K562 (cell line): ENCODE measurements around the gene CREB5. TPM values are rescaled to one million over a fixed set of nuclear protein-coding genes. Genes with fewer than 3 reads are reported as not detected.

Experiments
- ATAC-seq: fragments of 200-7000 bp; cut with Tn5 transposase; 3 replicates; pipeline ENCODE4 v1.9.1; 2020; ENCODE audit warnings: moderate library complexity
- BruUV-seq: library from RNA; stranded (reverse); fragments of 400-500 nt; replicated peaks from 2 replicates; lab custom pipeline; 2021; lab: Mats Ljungman, UMichigan
- CTCF ChIA-PET: fragments of 300-600 bp; formaldehyde crosslinking; extraction: SDS; loops from one replicate; lab custom pipeline; 2021; ENCODE audit warnings: low intra/inter-chr PET ratio; lab: Yijun Ruan, JAX
- POLR2A ChIA-PET: fragments of 300-600, 350-650 bp; sonication (Branson Sonifier 250); formaldehyde crosslinking; extraction: SDS; loops from one replicate; lab custom pipeline; 2021; ENCODE audit warnings: antibody characterized with exemption, inconsistent platforms; lab: Yijun Ruan, JAX
- DNase-seq, 4 experiments: peaks; one replicate each; pipeline versions ENCODE4 v3.0.0 to v3.0.0-alpha.2; 2011 to 2018; ENCODE audit warnings: low spot score in 3 of 4, mixed read lengths in 3 of 4; ENCODE audit errors: extremely low read depth in 1 of 4
- FAIRE-seq: peaks from 2 replicates; lab custom pipeline; 2011; peaks lifted over from hg19 to GRCh38; lab: Jason Lieb, UNC
- H2AFZ ChIP-seq: 2 replicates; pipeline ENCODE4 v1.6.0; 2011; ENCODE audit warnings: low read depth, low read length, control low read depth, inconsistent platforms
- H3K27ac ChIP-seq: fragments of 200-600 bp; 3 replicates; pipeline ENCODE4 v1.8.0; 2011; ENCODE audit warnings: low read depth, mild to moderate bottlenecking, control low read depth, inconsistent platforms, low read length, moderate library complexity, mixed read lengths; ENCODE audit errors: extremely low read depth
- H3K27me3 ChIP-seq, 2 experiments: fragments of 300-600 bp in 1 of 2; 2 replicates in 1 of 2; 3 replicates in 1 of 2; pipeline versions ENCODE4 v1.6.0 to v1.8.0; 2011; ENCODE audit warnings: inconsistent platforms in 2 of 2, low read length in 2 of 2, mild to moderate bottlenecking in 1 of 2, mixed read lengths in 1 of 2, moderate library complexity in 1 of 2; ENCODE audit not compliant: control insufficient read depth in 2 of 2, insufficient read depth in 2 of 2
- H3K36me3 ChIP-seq: fragments of 300-600 bp; 3 replicates; pipeline ENCODE4 v1.8.0; 2011; ENCODE audit warnings: mild to moderate bottlenecking, low read length, inconsistent platforms; ENCODE audit not compliant: control insufficient read depth, insufficient read depth
- H3K4me1 ChIP-seq, 2 experiments: fragments of 200-600 bp in 1 of 2; replicated peaks in 1 of 2; 2 replicates in 1 of 2; 3 replicates in 1 of 2; pipeline versions ENCODE4 v1.5.1 to v1.8.0; 2011; ENCODE audit warnings: inconsistent platforms in 2 of 2, low read length in 2 of 2, mild to moderate bottlenecking in 1 of 2, mixed read lengths in 1 of 2, moderate library complexity in 1 of 2; ENCODE audit not compliant: control insufficient read depth in 2 of 2, insufficient read depth in 2 of 2
- H3K4me2 ChIP-seq: 2 replicates; pipeline ENCODE4 v1.6.1; 2011; ENCODE audit warnings: low read length, control low read depth, inconsistent platforms, mixed read lengths; ENCODE audit not compliant: insufficient read depth
- H3K4me3 ChIP-seq: fragments of 200-600 bp; sonication (generic), shearing (Covaris generic); 2 replicates; pipeline ENCODE4 v1.5.1; 2016; ENCODE audit warnings: control low read depth, inconsistent platforms
- H3K79me2 ChIP-seq: fragments of 200-600 bp; 3 replicates; pipeline ENCODE4 v1.8.0; 2011; ENCODE audit warnings: low read length, inconsistent platforms; ENCODE audit not compliant: control insufficient read depth, insufficient read depth
- H3K9ac ChIP-seq, 2 experiments: 2 replicates each; pipeline versions ENCODE4 v1.6.0 to v1.6.1; 2011; ENCODE audit warnings: low read depth in 2 of 2, low read length in 2 of 2, control low read depth in 1 of 2, inconsistent platforms in 1 of 2, mild to moderate bottlenecking in 1 of 2, mixed read lengths in 1 of 2; ENCODE audit not compliant: insufficient read depth in 1 of 2
- H3K9me1 ChIP-seq: one replicate; pipeline ENCODE4 v1.6.0; 2011; ENCODE audit warnings: inconsistent platforms, mild to moderate bottlenecking, low read length, moderate library complexity; ENCODE audit not compliant: control insufficient read depth, insufficient read depth
- H3K9me3 ChIP-seq: replicated peaks from 2 replicates; pipeline ENCODE4 v1.5.1; 2011; ENCODE audit warnings: low read depth, low read length, inconsistent platforms; ENCODE audit not compliant: control insufficient read depth, insufficient read depth
- H4K20me1 ChIP-seq: replicated peaks from 2 replicates; pipeline ENCODE4 v1.6.1; 2011; ENCODE audit warnings: low read length, inconsistent platforms, mixed read lengths; ENCODE audit not compliant: control insufficient read depth, insufficient read depth
- EHMT2 ChIP-seq: fragments of 450-650 bp; IDR thresholded peaks from 2 replicates; pipeline ENCODE4 v1.6.1; 2018; ENCODE audit warnings: antibody characterized with exemption
- ELK1 ChIP-seq: sonication (generic); formaldehyde crosslinking; IDR thresholded peaks from 2 replicates; pipeline ENCODE4 v1.8.1; 2022; ENCODE audit warnings: missing genetic modification reagents
- ILK ChIP-seq: fragments of 450-650 bp; IDR thresholded peaks from 2 replicates; pipeline ENCODE4 v1.6.1; 2016; ENCODE audit warnings: missing genetic modification characterization, low read depth, mild to moderate bottlenecking, missing compliant biosample characterization, moderate library complexity, borderline replicate concordance
- KLF10 ChIP-seq: fragments of 250-450 bp; sonication (Bioruptor Pico); IDR thresholded peaks from 2 replicates; pipeline ENCODE4 v1.6.1; 2021; ENCODE audit warnings: matching md5 sums
- L3MBTL2 ChIP-seq: fragments of 450-650 bp; IDR thresholded peaks from 2 replicates; pipeline ENCODE4 v1.6.1; 2016; ENCODE audit warnings: mild to moderate bottlenecking, moderate library complexity
- MEF2A ChIP-seq: IDR thresholded peaks from 2 replicates; pipeline ENCODE4 v1.6.1; 2011; ENCODE audit warnings: low read depth, mild to moderate bottlenecking, low read length, moderate library complexity; ENCODE audit not compliant: control insufficient read depth
- MEIS2 ChIP-seq: fragments of 450-650 bp; IDR thresholded peaks from 2 replicates; pipeline ENCODE4 v1.6.1; 2014; ENCODE audit warnings: mild to moderate bottlenecking; ENCODE audit not compliant: partially characterized antibody
- NFIX ChIP-seq: fragments of 250-450 bp; sonication (Bioruptor Pico); IDR thresholded peaks from 2 replicates; pipeline ENCODE4 v1.4.0; 2020; ENCODE audit warnings: low read depth, mild to moderate bottlenecking, moderate library complexity
- TBP ChIP-seq: optimal IDR thresholded peaks from 2 replicates; pipeline ENCODE3; 2011; ENCODE audit warnings: low read depth, low read length, improper control_type of control experiment
- TRIM24 ChIP-seq, 2 experiments: fragments of 450-650 bp; IDR thresholded peaks; 2 replicates each; pipeline ENCODE4 v1.6.1; 2016
- ZEB2 ChIP-seq: fragments of 450-650 bp; IDR thresholded peaks from 2 replicates; pipeline ENCODE4 v1.6.1; 2016
- ZKSCAN8 ChIP-seq: fragments of 200-800 bp; sonication (Bioruptor generic); IDR thresholded peaks from 2 replicates; pipeline ENCODE4 v1.6.1; 2016; ENCODE audit warnings: missing genetic modification characterization, missing compliant biosample characterization
- ZNF12 ChIP-seq: sonication (generic); formaldehyde crosslinking; IDR thresholded peaks from 2 replicates; pipeline ENCODE4 v1.4.0; 2020; ENCODE audit warnings: mild to moderate bottlenecking, missing genetic modification reagents
- ZNF146 ChIP-seq: IDR thresholded peaks from one replicate; pipeline ENCODE4 v1.6.1; 2018; ENCODE audit warnings: missing compliant biosample characterization; ENCODE audit not compliant: unreplicated experiment
- ZNF41 ChIP-seq: fragments of 250-450 bp; sonication (Bioruptor Pico); conservative IDR thresholded peaks from 2 replicates; pipeline ENCODE4 v1.4.0; 2020; ENCODE audit warnings: mild to moderate bottlenecking
- ZNF436 ChIP-seq: fragments of 250-450, 450-650 bp; sonication (Bioruptor Pico); formaldehyde crosslinking; IDR thresholded peaks from 2 replicates; pipeline ENCODE4 v1.7.0; 2020; ENCODE audit warnings: mild to moderate bottlenecking
- ZNF561 ChIP-seq: fragments of 450-650 bp; formaldehyde crosslinking; conservative IDR thresholded peaks from 2 replicates; pipeline ENCODE4 v1.4.0; 2020; ENCODE audit warnings: mild to moderate bottlenecking, moderate library complexity
- WGBS: fragments of 100-300 bp; shearing (Covaris generic); methylation state at CpG from one replicate; pipeline ENCODE4 v1.1.6; 2016; ENCODE audit warnings: low coverage, mixed read lengths; ENCODE audit not compliant: insufficient coverage; ENCODE audit errors: missing lambda C conversion rate; 5-methylcytosine and 5-hydroxymethylcytosine counted together
- in situ Hi-C: fragments of 300-500 bp; cut with MboI; formaldehyde crosslinking; loops from 4 replicates; pipeline ENCODE4 v1.15.0; 2018; ENCODE audit warnings: inconsistent platforms, mixed read lengths
- intact Hi-C: fragments of 100-400 bp; cut with micrococcal nuclease; formaldehyde crosslinking; loops from 2 replicates; pipeline ENCODE4 v1.14.2; 2022
- polyA plus RNA-seq, 8 experiments: library from polyadenylated mRNA; depleted of rRNA in 4 of 8; stranded (reverse) in 5 of 8; unstranded in 3 of 8; fragments of >200 nt; fragmentation: Nextera tagmentation in 2 of 8; fragmentation: Illumina TruSeq in 1 of 8; extraction: Ambion mirVana in 2 of 8; extraction: Trizol in 1 of 8; gene quantifications; 2 replicates each; pipeline versions ENCODE4 v1.2.1 to v1.2.3, GENCODE V29; 2011 to 2014; ENCODE audit warnings: inconsistent platforms in 1 of 8, missing spikeins in 1 of 8
- total RNA-seq, 7 experiments: library from RNA; depleted of rRNA in 6 of 7; stranded (reverse); fragments of >200 nt in 6 of 7; fragmentation: Illumina TruSeq in 2 of 7; extraction: Trizol in 2 of 7; gene quantifications; 2 replicates each; pipeline versions ENCODE4 v1.2.1 to v1.2.3, GENCODE V29; 2011 to 2021; ENCODE audit warnings: low replicate concordance in 1 of 7
- TF ChIP-seq, protein P1 (sequence below): fragments of 450-650 bp; IDR thresholded peaks from 2 replicates; pipeline ENCODE4 v1.6.1; 2018; ENCODE audit warnings: mild to moderate bottlenecking, low read depth; ENCODE audit not compliant: partially characterized antibody
- TF ChIP-seq, protein P2 (sequence below): fragments of 450-650 bp; IDR thresholded peaks from 2 replicates; pipeline ENCODE4 v1.7.1; 2018; ENCODE audit warnings: mild to moderate bottlenecking, low read depth; ENCODE audit not compliant: partially characterized antibody

Gene CREB5
- total and polyA plus RNA-seq, 9 of the 15 experiments (the other 6 are each of a cell fraction or from before 2014, with no cell fraction given) = 0.33 to 6.4 (median 1.8) TPM

GRCh38 chr7:28382144-28382543 lies 30.2 kb upstream of the CREB5 start (continued):
- TF ChIP-seq L3MBTL2 (no peak), KLF10 (CRISPR knock-in tag) (no peak)
- TF ChIP-seq, protein P1, sequence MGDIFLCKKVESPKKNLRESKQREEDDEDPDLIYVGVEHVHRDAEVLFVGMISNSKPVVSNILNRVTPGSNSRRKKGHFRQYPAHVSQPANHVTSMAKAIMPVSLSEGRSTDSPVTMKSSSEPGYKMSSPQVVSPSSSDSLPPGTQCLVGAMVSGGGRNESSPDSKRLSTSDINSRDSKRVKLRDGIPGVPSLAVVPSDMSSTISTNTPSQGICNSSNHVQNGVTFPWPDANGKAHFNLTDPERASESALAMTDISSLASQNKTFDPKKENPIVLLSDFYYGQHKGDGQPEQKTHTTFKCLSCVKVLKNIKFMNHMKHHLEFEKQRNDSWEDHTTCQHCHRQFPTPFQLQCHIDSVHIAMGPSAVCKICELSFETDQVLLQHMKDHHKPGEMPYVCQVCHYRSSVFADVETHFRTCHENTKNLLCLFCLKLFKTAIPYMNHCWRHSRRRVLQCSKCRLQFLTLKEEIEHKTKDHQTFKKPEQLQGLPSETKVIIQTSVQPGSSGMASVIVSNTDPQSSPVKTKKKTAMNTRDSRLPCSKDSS = no peak

GRCh38 chr7:28383975-28384374 lies 28.3 kb upstream of the CREB5 start:
- Histone ChIP-seq H3K4me3 (no peak overlapping the region), H3K4me1 (no peaks in the 10 kb centered on the region), H3K36me3 (no peaks in the 10 kb centered on the region), H3K9me1 (no peaks in the 10 kb centered on the region), H3K9me3 (no peaks in the 10 kb centered on the region), H3K79me2 (no peaks in the 10 kb centered on the region), H3K9ac (no peak overlapping the region), H3K27me3 (no peaks in the 10 kb centered on the region), H4K20me1 (no peaks in the 10 kb centered on the region), H3K4me2 (no peak overlapping the region), H2AFZ (no peak overlapping the region), H3K27ac (no peak overlapping the region)
- BruUV-seq = no TSS peak
- WGBS = under 1% methylated on average over 8 of the region's 8 CpGs
- POLR2A ChIA-PET = no interaction called here
- no peak for FAIRE-seq
- DNase-seq = no peak
- in situ Hi-C loops (loop anchor here (10.0 kb wide), 1 partner anchor 471 kb away; no protein-coding TSS in a partner anchor), intact Hi-C loops (no loop called here)
- CTCF ChIA-PET = no interaction called here
- no peak for ATAC-seq
- TF ChIP-seq ZNF561 (CRISPR knock-in tag) (no peak), TBP (no peak), ZEB2 (no peak), NFIX (CRISPR knock-in tag) (no peak), ZNF146 (CRISPR knock-in tag) (no peak), TRIM24 (IDR thresholded peaks at IDR 0.05) (no peak), MEIS2 (no peak), EHMT2 (no peak), ZNF41 (CRISPR knock-in tag) (no peak), ZNF436 (CRISPR knock-in tag) (no peak), ZKSCAN8 (CRISPR knock-in tag) (no peak), ZNF12 (CRISPR knock-in tag) (no peak), ILK (tag) (no peak), ELK1 (no peak), MEF2A (no peak)
- TF ChIP-seq, protein P2, sequence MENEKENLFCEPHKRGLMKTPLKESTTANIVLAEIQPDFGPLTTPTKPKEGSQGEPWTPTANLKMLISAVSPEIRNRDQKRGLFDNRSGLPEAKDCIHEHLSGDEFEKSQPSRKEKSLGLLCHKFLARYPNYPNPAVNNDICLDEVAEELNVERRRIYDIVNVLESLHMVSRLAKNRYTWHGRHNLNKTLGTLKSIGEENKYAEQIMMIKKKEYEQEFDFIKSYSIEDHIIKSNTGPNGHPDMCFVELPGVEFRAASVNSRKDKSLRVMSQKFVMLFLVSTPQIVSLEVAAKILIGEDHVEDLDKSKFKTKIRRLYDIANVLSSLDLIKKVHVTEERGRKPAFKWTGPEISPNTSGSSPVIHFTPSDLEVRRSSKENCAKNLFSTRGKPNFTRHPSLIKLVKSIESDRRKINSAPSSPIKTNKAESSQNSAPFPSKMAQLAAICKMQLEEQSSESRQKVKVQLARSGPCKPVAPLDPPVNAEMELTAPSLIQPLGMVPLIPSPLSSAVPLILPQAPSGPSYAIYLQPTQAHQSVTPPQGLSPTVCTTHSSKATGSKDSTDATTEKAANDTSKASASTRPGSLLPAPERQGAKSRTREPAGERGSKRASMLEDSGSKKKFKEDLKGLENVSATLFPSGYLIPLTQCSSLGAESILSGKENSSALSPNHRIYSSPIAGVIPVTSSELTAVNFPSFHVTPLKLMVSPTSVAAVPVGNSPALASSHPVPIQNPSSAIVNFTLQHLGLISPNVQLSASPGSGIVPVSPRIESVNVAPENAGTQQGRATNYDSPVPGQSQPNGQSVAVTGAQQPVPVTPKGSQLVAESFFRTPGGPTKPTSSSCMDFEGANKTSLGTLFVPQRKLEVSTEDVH = no peak
